Measurements from ENCODE around the gene TAF11L5. TPM values are rescaled to one million over a fixed set of nuclear protein-coding genes. Genes with fewer than 3 reads are reported as not detected.

The TAF11L5 gene
- total RNA-seq: not detected in 2 replicates

DNA sequence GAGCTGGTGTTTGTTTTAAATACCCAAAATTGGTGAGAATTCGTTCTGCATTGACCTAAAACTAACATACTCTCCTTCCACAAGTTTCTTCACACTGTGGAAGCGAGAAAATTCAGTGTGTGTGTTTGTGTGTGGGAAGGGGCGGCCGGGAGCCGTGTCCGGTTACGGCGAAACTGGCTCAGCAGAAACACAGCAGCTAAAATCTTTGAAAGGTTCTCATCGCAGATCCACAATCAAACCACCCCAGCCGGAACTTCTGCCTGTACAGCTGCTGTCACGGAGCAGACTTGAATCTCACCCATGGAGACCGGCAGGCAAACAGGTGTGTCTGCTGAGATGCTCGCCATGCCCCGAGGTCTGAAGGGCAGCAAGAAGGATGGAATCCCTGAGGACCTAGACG, at the start of gene TAF11L5:
Gene TAF11L5, plus strand, starts transcription at position 301 of the 400 bp plus-strand sequence.

GRCh38 chr5:17497931-17498330, 27.1 kb upstream of the TAF11L5 start, which contains the start of gene TAF11L2:
TSS of gene TAF11L2 (plus strand) at chr5:17498231.

GRCh38 chr5:17518067-17518466, 7.0 kb upstream of the TAF11L5 start, which contains the start of gene TAF11L3:
TSS of gene TAF11L3 (plus strand) at chr5:17518367.

DNA sequence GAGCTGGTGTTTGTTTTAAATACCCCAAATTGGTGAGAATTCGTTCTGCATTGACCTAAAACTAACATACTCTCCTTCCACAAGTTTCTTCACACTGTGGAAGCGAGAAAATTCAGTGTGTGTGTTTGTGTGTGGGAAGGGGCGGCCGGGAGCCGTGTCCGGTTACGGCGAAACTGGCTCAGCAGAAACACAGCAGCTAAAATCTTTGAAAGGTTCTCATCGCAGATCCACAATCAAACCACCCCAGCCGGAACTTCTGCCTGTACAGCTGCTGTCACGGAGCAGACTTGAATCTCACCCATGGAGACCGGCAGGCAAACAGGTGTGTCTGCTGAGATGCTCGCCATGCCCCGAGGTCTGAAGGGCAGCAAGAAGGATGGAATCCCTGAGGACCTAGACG, 3.5 kb upstream of the TAF11L5 start, which contains the start of gene TAF11L4:
Gene TAF11L4, plus strand, starts transcription at position 301 of the 400 bp plus-strand sequence.

GRCh38 chr5:17528369-17528768, 3.3 kb downstream of the TAF11L5 start, which contains the start of gene TAF11L6:
TSS of gene TAF11L6 (plus strand) at chr5:17528669.

Small RNA genes lying within 50 kb of the gene (small RNA-seq; reads per million reads assigned to genes)
- gene AC106774.3: not detected

Other genes starting within 250 kb of the TAF11L5 start
- gene TAF11L2, start 27.0 kb upstream of the TAF11L5 start, total RNA-seq: not detected in 2 replicates
- gene TAF11L3, start 6.9 kb upstream of the TAF11L5 start, total RNA-seq: not detected in 2 replicates
- not detected in 2 replicates for gene TAF11L4, start 3.4 kb upstream of the TAF11L5 start, total RNA-seq
- gene TAF11L6, start 3.4 kb downstream of the TAF11L5 start, total RNA-seq: not detected in 2 replicates
- not detected in 2 replicates for gene TAF11L7, start 60.5 kb downstream of the TAF11L5 start, total RNA-seq
- gene TAF11L8, start 65.7 kb downstream of the TAF11L5 start, total RNA-seq: not detected in 2 replicates
- not detected in 2 replicates for gene TAF11L9, start 69.2 kb downstream of the TAF11L5 start, total RNA-seq
- gene TAF11L10, start 72.6 kb downstream of the TAF11L5 start, total RNA-seq: not detected in 2 replicates
- gene TAF11L11, start 78.9 kb downstream of the TAF11L5 start, total RNA-seq: not detected in 2 replicates
- gene TAF11L12, start 85.2 kb downstream of the TAF11L5 start, total RNA-seq: not detected in 2 replicates
- not detected in 2 replicates for gene TAF11L13, start 106.9 kb downstream of the TAF11L5 start, total RNA-seq
- gene TAF11L14, start 109.2 kb downstream of the TAF11L5 start, total RNA-seq: not detected in 2 replicates

All from vein endothelial cell (primary cell).